NB4 (cell line): ENCODE results near the gene DDRGK1.

Experiments used
- DNase-seq: peaks from one replicate; pipeline ENCODE4 v3.0.0; 2010; ENCODE audit warnings: low read depth
- H3K4me3 ChIP-seq: one replicate; pipeline ENCODE4 v1.5.1; 2011; ENCODE audit warnings: mild to moderate bottlenecking, low read depth, low read length, moderate library complexity
- CTCF ChIP-seq: IDR thresholded peaks from one replicate; pipeline ENCODE4 v1.5.1; 2012; ENCODE audit warnings: low read depth, low read length
- MAX ChIP-seq: IDR thresholded peaks from 2 replicates; pipeline ENCODE4 v1.6.1; 2011; ENCODE audit warnings: low read depth, low read length
- MYC ChIP-seq: IDR thresholded peaks from 2 replicates; pipeline ENCODE4 v1.6.1; 2011; ENCODE audit warnings: low read depth, low read length
- POLR2A ChIP-seq: IDR thresholded peaks from 2 replicates; pipeline ENCODE4 v1.6.1; 2011; ENCODE audit warnings: mild to moderate bottlenecking; ENCODE audit not compliant: insufficient read length; ENCODE audit errors: extremely low read depth

The DDRGK1 gene

DNA sequence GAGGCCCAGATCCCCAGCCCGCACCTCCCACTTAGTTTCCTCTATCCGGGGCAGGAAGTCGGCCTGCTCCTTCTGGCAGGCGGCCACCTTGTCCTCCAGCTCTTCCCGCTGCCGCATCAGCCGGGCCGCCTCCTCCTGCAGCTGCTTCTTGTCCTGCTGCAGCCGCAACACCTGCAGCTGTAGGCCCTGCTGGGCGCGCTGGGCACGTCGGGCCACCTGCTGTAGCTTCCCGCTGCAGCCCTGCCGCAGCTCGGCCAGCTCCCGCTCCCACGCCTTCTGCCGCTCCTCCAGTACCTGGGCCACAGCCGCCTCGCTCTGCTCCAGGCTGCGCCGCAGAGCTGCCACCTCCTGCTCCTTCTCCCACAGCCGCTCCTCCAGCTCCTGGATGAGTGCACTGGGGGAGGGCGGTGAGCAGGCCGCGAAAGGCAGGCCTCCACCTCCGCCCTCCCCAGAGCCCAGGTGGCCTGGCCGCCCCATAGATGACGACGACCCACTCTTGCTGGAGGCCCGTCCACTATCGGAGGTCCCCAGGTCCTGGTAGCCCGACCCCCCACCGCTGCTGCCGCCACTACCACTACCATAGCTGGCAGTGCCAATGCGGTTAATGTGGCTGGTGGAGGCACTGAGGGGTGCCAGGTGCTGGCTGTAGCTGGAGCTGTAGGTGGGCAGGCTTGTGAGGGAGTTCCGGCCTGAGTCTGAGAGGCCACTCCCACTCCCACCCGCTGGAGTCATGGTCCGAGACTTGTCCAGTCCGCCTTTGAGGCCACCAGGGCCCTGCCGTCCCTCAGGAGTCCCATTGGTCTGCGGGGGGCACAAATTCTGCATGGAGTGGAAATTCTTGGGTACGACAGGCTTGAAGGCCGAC lies 38.8 kb downstream of the DDRGK1 start:
- no peak overlapping the region for H3K4me3 ChIP-seq
- TF ChIP-seq CTCF, result no peak
- no peak for TF ChIP-seq MAX
- DNase-seq, result no peak

- no peak overlapping the region for H3K4me3 ChIP-seq
- TF ChIP-seq MAX (no peak), POLR2A (no peak), MYC (no peak), CTCF (no peak)
- no peak for DNase-seq
These were observed 39.6 kb downstream of the DDRGK1 start for GRCh38 chr20:3164763-3165410.

DNA sequence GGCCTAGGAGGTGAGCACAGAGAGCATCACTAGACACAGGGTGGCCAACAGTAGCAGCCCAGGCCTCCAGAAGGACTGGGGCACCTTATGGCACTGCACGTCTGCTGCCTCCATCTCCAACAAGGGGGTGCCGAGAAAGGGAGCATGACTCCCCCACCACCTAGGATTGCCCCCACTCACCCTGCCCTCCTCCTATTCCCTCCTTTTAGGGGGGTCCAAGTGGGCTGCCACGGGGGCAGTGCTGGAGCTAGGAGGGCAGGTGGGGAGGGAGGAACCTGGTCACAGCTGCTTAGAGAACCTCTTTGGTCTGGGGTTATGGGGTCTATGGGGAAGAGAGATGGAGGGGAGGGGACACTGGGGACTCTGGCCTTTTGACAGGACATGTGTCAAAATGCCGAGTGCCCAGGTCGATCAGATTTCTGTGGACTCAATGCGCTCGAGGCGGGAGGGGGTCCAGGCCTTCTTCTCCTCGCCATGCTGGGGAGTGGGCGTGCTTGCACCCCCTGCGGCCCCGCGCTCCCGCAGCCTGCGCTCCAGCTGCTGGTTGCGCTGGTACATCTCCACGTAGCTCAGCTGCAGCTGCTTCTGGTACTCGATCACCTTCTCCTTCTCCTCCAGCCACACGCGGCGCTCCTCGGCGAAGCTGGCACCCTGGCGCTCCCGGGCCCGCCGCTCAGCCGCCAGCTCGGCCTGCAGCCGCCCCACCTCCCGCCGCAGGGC lies 40.3 kb downstream of the DDRGK1 start:
- TF ChIP-seq POLR2A (no peak), MAX (no peak), MYC (no peak), CTCF (no peak)
- no peak for DNase-seq

DNA sequence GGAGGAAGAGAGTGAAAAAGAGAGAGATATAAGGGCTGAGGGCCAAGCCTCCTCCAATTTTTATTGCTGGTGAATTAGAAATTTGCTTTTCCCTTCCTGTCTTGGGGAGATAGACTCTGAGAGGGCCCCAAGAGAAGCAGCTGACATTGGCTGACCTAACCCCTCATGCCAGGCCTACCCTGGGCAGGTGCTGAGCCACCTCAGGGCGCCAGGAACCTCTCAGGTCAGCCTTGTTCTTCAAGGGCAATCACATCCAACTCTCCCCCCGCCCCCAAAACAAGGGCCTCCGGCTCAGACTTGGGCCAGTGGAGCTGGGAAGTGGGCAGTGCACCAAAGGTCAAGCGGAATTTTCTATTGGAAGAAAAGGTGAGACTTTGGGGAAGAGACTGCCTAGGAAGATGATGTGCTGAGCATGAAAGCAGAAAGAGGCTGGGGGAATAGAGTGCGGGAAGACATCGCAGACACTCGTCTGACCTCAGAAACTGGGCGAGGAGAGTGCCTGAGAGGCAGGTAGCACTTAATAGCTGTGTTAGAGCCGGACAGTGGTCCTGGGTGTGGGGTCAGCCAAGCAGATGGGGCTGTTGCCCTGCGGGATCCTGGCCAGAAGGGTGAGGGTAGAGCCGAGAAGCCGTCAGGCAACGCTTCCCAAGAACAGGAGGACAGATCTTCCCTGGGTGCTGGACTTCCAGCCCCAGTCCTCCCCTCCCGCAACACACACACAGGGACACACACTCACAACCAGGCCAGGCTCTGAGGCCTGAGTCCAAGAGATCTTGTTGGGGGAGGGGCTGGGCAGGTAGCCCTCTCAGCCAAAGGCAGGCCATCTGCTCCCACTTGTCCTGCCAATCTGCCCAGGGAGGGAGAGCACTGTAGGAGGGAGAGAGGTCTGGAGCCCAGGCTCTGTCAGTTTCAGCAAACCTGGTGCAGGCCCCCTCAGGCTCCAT lies 41.1 kb downstream of the DDRGK1 start:
- DNase-seq, result no peak
- no peak overlapping the region for H3K4me3 ChIP-seq
- TF ChIP-seq MYC, result no peak

More for the DNA sequence above, 40.3 kb downstream of the DDRGK1 start:
- no peak overlapping the region for H3K4me3 ChIP-seq

- no peak for DNase-seq
- TF ChIP-seq MYC, result no peak
These were observed 42.3 kb downstream of the DDRGK1 start for GRCh38 chr20:3162080-3162611.

DNA sequence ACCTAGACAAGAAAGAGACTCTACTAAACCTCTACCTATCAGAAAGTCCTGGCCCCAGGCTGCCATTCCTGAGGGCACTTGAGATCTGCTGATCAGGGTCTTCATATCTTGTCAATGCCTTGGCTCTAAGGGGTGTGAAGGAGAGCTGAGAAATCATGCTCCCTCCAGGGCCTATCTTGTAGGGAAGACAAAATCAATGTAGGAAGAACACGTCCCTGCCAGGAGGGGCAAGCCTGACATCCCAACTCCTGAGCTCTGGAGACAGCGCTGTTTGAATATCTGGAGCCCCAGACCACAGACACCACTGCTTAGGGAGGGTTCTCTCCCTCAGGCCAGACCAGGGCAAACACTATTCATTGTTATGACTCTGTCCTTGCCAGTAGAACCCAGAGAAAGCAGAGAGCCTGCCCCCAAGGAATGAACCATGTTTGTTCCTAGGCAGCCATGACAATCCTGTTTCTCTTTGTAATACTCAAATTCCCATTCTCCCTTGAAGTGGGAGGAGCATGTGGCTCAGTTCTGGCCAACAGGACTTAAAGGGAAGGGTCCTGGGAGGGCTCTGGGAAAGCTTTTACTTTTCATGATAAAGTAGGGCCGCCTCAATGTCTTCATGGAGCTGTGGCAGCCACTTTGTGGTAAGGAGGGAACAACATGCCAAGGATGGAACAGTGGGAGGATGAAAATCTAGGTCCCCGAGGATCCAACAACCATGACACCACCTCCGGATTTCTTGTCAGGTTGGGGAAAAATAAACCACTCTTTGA lies 43.0 kb downstream of the DDRGK1 start:
- no peak for DNase-seq
- no peak for TF ChIP-seq CTCF
- no peak for TF ChIP-seq MAX
- no peak for TF ChIP-seq MYC
- no peak for TF ChIP-seq POLR2A

More at GRCh38 chr20:3162080-3162611, 42.3 kb downstream of the DDRGK1 start:
- H3K4me3 ChIP-seq, result no peak overlapping the region

More for the DNA sequence above, 43.0 kb downstream of the DDRGK1 start:
- no peak overlapping the region for H3K4me3 ChIP-seq
